Sigmoid colon (tissue), 4 donors: ENCODE results near the gene KIF15.

Experiments used
- EP300 ChIP-seq, 4 donors: sonication (generic); formaldehyde crosslinking; IDR thresholded peaks; one replicate each; pipeline ENCODE4 v1.6.1; 2017; ENCODE audit warnings: antibody characterized with exemption in 4 of 4
- POLR2A ChIP-seq, 2 donors: fragments of 450-650 bp; IDR thresholded peaks; one replicate each; pipeline ENCODE4 v1.6.1; 2016; ENCODE audit warnings: antibody characterized with exemption in 2 of 2, mild to moderate bottlenecking in 2 of 2, moderate library complexity in 2 of 2
- POLR2AphosphoS5 ChIP-seq, 4 donors: sonication (generic); formaldehyde crosslinking; IDR thresholded peaks; one replicate each; pipeline ENCODE4 v1.6.1; 2017; ENCODE audit warnings: antibody characterized with exemption in 4 of 4
- TF ChIP-seq, protein P1 (sequence below), 4 experiments: fragments of 450-650 bp in 3 of 4; fragments of 200-600 bp in 1 of 4; IDR thresholded peaks; one replicate each; pipeline ENCODE4 v1.5.1; 2016 to 2019; ENCODE audit warnings: antibody characterized with exemption in 4 of 4, mild to moderate bottlenecking in 3 of 4, moderate library complexity in 2 of 4

DNA sequence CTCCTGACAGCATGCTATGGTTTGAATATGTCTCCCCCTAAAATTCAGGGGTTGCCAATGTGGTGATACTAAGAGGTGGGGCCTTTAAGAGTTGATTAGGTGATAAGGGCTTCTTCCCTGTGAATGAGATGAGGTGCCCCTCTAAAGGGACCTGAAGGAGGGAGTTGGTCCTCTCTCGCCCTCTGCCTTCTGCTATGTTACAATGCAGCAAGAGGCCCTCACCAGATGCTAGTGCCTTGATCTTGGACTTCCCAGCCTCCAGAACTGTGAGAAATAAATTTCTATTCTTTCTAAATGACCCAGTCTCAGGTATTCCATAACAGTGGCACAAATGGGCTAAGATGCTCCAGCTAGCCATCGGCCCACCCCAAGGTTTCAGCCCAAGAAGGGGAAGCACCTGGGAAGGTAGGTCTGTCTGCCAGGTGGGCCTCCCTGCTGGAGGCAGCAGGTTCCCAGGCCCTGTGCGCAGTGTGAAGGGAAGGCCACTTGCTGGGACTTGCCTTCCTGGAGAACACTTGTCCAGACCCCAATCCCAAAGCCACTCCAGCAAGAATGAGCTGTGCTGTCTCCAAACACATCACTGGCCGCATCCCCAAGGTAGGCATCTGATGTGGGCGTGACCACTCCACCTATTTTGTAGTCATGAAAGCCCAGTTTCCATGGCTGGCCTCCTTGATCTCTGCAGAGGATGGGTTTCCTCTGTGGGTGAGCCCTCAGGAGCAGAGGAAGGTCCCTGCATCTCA lies 121.8 kb downstream of the KIF15 start:
- TF ChIP-seq, protein P1, sequence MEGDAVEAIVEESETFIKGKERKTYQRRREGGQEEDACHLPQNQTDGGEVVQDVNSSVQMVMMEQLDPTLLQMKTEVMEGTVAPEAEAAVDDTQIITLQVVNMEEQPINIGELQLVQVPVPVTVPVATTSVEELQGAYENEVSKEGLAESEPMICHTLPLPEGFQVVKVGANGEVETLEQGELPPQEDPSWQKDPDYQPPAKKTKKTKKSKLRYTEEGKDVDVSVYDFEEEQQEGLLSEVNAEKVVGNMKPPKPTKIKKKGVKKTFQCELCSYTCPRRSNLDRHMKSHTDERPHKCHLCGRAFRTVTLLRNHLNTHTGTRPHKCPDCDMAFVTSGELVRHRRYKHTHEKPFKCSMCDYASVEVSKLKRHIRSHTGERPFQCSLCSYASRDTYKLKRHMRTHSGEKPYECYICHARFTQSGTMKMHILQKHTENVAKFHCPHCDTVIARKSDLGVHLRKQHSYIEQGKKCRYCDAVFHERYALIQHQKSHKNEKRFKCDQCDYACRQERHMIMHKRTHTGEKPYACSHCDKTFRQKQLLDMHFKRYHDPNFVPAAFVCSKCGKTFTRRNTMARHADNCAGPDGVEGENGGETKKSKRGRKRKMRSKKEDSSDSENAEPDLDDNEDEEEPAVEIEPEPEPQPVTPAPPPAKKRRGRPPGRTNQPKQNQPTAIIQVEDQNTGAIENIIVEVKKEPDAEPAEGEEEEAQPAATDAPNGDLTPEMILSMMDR (IDR thresholded peaks at IDR 0.05): no peak
- no peak for TF ChIP-seq POLR2AphosphoS5 (IDR thresholded peaks at IDR 0.05)
- TF ChIP-seq POLR2A (IDR thresholded peaks at IDR 0.05): no peak
- TF ChIP-seq EP300 (IDR thresholded peaks at IDR 0.05): no peak
